ENCODE results near the gene CEACAM4.
"Not testable (repeated sequence)": the region's sequence is repeated elsewhere in the genome, so short reads cannot be mapped to it uniquely, and the experiment has no call there.

The CEACAM4 gene

GRCh38 chr19:41582577-41583182 is 44.2 kb downstream of the CEACAM4 start:
- not testable (repeated sequence) for DNase-seq

GRCh38 chr19:41581068-41581467 is 45.8 kb downstream of the CEACAM4 start:
- DNase-seq = not testable (repeated sequence)

- no peak for DNase-seq
These were observed 48.0 kb downstream of the CEACAM4 start for GRCh38 chr19:41578886-41579285.

GRCh38 chr19:41577833-41578232 is 49.0 kb downstream of the CEACAM4 start:
- DNase-seq = no peak

GRCh38 chr19:41577144-41577830 is 49.6 kb downstream of the CEACAM4 start:
- DNase-seq = no peak

GRCh38 chr19:41575998-41576397 is 50.9 kb downstream of the CEACAM4 start, which contains the start of gene CEACAM21:
Gene CEACAM21, plus strand, starts transcription at chr19:41576166. Its CDS starts 109 bp downstream, at chr19:41576275.
- DNase-seq = no peak

GRCh38 chr19:41570639-41571112 is 56.2 kb downstream of the CEACAM4 start:
- peak; percentile 36 for DNase-seq

- DNase-seq = no peak
These were observed 56.7 kb downstream of the CEACAM4 start for GRCh38 chr19:41570179-41570578.

GRCh38 chr19:41569481-41570150 is 57.3 kb downstream of the CEACAM4 start:
- DNase-seq = no peak

All from NCI-H1092 (cell line).